ENCODE data around the gene HERPUD2.
"Not testable (repeated sequence)": the region's sequence is repeated elsewhere in the genome, so short reads cannot be mapped to it uniquely, and the experiment has no call there.

The HERPUD2 gene

DNA sequence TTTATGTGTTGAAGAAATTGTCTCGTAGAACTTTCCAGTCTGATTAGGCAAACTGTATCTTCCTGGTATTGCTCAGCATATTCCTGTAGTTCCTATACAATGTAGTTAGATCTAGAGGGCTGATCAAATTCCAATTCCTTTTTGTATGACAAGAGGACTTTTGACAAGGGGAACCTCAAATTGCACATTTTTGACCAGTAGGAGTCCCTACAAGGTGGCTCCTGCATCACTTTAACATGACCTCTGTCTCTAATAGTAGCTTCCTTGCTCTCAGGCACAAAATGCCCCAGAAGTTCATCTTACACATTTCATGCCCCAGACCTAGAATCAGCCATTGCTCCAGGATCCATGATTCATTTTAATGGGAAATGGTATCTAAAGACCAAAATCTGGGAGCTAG is 18.7 kb downstream of the HERPUD2 start:
- DNase-seq = no peak

DNA sequence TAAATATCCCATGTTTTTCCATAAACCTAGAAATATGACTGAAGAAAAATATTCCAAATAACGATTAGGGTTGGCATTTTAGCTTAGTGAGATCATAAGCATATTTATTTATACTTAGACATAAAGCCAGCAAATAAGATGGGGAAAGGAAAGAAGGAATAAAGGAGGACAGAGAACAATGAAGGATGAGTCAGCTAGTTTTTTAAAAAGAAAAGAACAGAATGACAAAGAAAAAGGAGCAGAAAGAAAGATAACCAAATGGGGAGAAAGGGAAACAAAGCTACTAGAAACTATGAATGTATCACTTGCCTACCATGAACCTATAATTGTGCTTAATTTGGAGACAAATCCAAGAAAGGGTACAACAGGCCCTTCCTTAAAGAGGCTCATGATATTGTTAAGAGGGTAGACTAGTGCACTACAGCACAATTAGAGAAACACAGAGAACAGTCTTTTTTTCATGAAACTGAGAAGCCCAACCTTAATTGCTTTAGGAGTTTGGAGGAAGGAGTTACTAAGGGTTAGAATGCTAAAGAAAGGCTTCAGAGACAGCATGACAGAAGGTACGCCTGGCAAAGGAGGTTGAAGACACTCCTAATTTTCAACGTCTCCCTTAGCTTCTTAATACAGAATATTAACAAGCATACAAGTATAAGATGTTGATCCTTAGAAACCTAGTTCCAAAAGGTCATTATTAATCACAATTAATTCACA is 23.9 kb downstream of the HERPUD2 start:
- no peak for DNase-seq

DNA sequence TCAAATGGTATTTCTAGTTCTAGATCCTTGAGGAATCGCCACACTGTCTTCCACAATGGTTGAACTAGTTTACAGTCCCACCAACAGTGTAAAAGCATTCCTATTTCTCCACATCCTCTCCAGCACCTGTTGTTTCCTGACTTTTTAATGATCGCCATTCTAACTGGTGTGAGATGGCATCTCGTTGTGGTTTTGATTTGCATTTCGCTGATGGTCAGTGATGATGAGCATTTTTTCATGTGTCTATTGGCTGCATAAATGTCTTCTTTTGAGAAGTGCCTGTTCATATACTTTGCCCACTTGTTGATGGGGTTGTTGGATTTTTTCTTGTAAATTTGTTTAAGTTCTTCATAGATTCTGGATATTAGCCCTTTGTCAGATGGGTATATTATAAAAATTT is 34.5 kb downstream of the HERPUD2 start:
- not testable (repeated sequence) for DNase-seq

DNA sequence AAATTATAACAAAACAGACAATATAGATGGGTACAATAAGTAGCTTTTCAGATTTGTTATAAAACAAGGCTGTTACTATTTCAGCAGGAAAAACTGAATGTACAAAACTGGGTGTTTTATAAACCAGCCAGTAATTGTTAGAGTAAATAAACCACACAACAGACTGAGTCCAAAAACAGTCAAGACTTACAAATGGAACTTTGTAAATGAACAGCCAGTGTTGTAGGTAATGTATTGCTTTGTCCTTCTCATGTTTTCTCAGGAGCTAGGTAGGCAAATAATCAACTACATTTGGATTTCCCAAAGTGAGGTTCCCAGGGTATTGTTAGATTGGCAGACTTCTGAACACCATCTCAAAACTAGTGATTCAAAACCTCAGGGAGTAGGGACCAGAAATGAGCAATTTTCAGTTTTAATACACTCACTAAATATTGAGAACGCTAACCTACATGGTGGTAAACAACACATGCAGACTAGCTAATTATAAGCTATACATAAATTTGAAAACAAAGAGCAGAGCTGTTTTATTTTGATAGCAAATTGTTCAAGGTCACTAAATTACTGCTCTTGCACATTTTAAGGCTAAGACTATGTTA is 36.2 kb downstream of the HERPUD2 start:
- no peak for DNase-seq

DNA sequence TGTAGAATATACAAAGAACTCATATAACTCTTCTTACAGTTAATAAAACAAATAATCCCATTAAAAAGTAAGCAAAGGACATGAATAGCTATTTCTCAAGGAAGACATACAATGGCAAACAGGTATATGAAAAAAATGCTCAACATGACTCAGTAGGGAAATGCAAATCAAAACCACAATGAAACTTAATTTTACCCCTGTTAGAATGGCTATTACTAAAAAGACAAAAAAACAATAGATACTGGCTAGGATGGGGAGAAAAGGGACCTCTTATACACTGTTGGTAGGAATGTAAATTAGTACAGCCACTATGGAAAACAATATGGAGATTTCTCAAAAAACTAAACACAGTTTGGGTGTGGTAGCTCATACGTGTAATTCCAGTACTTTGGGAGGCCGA is 37.8 kb downstream of the HERPUD2 start:
- no peak for DNase-seq

DNA sequence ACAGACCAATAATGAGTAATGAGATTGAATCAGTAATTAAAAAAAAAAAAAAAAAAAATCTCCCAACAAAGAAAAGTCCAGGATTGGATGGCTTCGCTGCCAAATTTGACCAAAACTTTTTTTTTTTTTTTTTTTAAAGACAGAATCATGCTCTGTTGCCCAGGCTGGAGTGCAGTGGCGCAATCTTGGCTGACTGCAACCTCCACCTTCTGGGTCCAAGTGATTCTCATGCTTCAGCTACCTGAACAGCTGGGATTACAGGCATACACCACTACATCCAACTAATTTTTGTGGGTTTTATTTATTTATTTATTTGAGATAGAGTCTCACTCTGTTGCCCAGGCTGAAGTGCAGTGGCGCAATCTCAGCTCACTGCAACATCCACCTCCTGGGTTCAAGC is 40.4 kb downstream of the HERPUD2 start:
- DNase-seq = not testable (repeated sequence)

DNA sequence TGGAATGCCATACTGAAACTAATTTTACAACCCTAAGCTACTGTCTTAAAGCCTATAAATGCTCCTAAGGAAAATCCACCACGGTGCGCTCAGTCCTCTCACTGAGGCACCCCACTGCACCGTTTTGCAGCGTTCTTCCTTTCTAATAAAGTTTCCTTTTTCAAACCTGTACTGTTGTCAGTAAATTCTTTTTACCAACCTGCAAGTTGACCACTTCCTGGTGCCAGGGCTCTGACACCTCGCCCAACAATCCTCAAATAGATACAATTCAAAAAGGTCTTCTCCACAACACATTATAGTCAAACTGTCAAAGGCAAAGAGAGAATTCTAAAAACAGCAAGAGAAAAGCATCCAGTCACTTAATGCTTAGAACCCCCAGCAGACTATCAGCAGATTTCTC is 42.8 kb downstream of the HERPUD2 start:
- no peak for DNase-seq

DNA sequence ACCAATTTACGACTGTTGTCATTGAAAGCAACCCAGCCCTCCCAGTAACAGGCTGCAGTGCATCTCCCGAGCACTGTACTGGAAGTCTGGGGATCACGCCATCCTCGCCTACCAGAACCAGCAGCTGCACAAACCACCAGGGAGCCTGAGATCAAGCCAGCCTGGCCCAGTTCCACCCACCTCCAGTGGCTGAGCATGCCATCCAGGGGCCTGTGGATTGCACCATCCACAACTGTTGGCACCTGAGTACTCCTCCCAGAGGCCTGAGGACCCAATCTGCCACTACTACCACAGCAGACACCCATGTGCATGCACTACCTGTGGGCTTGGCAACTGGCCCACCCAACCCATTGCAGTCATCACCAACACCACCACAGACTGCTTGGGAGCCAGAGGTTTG is 44.2 kb downstream of the HERPUD2 start:
- DNase-seq = no peak

DNA sequence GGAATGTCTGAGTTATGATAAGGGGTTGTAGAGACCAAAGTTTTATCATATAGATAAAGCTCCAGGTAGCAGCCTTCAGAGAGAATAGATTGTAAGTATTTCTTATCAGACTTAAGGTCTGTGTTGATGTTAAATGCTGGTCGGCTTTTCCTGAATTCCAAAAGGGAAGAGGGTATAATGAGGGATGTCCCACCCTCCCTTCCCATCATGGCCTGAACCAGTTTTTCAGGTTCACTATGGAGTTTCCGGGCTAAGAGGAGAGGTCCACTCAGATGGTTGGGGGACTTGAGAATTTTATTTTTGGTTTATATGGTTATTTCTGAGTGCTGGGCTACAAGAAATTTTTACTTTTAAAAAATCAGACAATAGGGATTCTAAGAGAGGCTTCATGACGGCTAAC is 45.2 kb downstream of the HERPUD2 start:
- DNase-seq = no peak

DNA sequence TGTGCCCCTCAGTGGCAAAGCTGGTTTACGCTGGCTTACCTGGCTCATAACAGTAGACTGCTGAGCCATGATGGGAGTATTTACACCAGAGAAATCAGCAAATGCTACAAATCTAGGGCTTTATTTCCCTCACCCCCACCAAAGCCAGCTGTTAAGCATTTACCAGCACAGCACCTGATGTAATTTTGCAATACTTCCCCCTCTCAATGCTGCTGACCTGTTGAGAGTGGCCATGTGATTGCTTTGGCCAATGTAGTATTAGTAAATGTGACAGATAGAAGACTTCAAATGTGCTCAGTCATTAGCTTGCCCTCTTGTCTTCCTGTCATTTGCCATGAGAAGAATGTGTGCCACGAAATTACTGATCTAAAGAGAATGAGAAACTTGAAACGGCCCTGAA is 46.6 kb downstream of the HERPUD2 start:
- DNase-seq = no peak

DNA sequence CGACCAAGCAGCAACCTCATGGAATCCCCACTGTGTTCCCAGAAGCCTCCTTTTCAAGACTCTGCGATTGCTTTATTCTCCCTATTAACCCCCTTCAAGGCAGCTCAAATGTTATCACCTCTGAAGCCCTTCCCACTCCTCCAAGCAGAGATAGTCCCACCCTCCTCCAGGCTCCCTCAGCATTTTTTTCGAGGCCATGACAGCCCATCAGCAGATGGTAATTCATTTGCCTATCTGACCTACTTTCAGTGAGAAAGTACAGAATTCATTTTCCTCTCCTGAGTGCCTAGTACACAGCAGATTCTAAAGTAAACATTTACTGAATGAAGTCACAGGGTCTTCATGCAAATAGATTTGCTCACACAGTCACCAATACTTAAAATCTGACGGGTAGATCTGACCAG is 47.8 kb downstream of the HERPUD2 start:
- DNase-seq = no peak

DNA sequence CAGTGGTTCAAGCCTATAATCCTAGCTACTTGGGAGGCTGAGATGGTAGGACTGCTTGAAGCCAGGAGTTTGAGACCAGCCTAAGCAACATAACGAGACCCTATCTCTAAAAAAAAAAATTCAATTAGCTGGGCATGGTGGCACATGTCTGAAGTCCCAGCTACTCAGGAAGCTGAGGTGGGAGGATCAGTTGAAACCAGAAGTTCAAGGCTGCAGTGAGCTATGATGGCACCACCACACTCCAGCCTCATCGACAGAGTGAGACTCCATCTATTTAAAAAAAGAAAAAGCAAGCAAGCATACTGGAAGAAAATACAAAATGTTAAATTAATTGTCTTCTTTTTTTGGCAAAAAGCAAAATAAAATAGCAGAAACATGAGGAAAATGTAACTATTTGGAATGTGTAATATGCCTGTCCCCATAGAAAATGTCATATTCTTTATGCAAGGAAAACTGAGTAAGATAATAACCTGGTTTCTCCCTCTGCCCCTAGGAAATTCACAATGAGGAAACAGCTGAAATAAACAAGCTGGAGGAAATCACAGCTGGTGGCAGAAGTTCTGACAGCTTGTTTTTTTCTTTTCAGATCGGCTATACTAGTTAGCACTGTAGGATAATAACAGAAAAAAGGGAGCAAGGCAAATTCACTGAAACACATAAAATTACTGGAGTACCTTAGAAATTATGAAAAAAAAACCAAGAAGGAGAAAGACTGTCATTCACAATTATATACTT is 48.5 kb downstream of the HERPUD2 start:
- no peak for DNase-seq

DNA sequence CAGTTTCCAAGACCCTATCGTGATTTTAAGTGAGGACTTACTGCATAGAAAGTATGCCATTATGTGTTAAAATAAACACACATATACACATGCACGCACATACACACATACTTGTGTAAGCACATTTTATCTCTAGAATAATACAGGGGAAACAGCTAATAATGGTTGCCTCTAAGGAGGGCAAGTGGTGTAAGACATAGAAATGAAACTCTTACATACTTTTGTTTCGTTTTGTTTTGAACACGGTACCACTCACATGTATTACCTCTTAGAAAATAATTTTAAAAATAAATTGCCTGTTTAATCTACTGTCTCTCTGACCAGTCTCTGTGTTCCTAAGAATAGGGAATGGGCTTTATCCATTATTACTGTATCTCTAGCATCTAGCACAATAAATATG is 49.2 kb downstream of the HERPUD2 start:
- no peak for DNase-seq

DNA sequence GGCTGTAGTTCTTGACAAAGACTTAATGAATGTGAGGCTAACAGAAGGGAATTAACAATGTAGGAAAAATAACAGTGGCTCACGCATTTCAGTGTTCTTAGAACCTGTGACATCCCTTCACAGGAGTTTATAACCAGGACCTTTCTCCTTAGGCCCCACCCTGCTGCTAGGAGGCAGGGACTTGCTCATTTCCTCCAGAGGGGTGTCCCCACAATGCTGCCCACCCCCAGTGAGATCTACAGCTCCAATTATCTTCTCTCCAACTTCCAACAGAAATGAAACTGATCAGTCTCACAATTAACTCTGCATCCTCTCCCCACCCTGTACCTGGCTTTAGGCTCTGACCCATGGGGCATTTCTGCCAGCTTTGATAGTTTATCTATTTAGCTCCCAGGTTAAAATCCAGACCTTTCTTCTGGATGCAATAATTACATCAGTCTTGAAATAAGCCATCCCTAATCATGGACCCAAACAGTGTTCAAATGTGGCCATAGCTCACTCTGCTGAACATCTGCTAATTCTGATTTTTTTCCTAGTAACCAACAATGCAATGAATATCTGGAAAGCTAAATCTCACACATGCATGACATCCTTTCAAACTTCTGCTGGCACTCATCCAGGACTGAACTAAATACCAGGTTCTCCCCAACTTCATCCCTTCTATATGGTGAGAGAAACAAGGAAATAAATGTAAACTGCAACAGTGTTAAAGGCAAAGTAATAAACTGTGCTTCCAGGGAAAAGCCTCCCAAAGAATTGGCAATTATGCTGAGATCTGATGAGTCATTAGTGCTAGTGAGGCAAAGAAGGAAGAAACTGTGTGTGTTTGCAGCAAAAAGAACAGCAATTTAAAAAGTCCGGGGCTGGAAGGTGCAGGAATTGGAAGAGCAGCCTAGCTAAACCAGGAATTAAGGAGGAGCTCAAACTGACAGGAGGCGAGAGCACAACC is 64.6 kb downstream of the HERPUD2 start:
- peak; percentile 5 for DNase-seq

DNA sequence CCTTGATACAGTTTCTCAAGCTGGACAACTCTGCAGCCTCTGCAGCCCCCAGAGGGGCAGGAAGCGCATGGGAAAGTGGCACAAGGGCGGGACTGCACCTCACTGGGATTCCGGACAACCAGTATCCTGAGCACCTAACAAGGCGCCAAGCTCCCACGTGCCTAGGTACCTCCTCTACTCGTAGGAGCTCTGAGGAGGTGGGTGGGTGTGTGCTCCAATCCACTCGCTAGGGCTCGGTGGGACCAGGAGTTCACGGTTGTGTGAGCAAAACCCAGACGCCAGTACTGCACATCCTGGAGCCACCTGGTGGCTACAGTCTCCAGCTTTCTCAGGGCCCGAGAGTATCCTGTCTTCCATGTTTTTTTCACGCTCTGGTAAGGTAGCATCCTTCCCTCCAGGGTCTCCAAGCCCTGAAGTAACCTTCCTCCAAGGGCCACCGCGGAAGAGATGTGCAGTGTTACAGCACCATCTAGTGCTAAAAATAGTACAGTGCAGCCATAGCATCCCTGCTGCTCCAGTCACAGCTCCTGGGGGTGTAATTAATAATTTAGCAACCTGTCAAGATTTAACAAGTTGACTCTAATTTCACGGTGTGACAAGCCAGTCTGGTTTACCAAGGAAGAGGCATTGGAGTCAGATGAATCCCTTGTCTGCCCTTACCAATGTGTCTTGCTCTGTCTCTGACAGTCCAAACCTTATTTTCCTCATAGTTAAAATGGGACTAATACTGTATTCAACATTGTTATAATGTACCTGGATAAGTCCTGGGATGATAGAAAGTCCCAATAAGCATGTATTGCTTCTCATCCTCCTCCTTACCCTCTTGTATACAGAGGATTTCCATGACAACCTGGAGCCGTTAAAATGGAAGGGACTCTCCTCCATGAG is 70.4 kb downstream of the HERPUD2 start:
- DNase-seq = peak; percentile 3

DNA sequence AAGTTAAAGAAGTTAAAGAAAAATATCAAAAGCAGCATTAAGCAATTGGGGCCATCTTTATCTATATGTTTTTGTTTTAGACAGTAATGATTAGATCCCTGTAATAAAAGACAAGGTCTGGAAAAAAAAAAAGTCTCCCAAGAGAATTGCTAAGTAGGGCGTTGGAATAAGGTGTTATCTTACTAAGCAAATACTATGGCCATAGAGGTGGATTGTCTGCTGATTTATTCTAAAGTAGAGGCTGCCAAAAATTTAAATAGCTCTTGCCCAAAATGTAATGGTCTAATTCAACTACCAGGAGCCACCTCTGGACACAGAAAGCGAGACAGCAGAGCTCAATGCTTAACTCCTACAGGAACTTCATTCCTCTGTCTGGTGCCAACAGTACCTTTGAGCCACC is 71.6 kb downstream of the HERPUD2 start:
- DNase-seq = no peak

DNA sequence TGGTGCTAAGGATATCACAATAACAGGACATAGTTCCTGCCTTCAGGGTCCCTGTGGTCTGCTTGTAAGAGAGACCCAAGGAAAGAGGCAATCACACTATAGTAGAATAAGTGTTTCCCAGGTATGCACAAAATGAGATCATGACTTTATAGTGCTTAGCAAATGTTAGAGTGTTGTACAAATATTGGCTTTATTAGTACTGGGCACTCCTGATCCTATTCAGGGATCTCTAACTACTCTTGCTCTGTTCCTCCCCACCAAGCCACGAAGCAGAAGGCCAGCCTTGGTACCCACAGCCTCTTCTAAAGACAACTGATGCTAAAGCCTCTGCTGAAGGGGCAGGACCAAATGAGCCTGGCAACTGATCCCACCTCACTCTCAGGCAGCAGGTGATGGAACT is 75.1 kb downstream of the HERPUD2 start:
- no peak for DNase-seq

DNA sequence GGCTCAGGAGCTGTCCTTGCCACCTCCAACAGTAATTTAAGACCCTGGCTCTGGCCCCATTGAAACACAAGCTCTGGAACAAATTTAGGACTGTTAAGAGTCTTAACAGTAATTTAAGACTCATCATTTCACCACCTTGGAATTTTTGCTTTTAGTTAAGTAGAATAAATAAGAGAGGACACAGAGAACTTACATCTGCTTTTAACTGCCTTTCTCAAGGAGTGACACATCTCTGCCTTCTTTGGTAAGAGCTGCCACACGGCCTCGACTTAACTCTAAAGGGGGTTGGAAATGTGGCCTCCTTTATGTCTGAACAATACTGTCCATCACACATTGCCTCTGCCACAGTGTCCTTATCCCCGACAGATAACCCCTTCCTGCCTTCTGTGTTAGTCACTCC is 77.9 kb downstream of the HERPUD2 start:
- no peak for DNase-seq

DNA sequence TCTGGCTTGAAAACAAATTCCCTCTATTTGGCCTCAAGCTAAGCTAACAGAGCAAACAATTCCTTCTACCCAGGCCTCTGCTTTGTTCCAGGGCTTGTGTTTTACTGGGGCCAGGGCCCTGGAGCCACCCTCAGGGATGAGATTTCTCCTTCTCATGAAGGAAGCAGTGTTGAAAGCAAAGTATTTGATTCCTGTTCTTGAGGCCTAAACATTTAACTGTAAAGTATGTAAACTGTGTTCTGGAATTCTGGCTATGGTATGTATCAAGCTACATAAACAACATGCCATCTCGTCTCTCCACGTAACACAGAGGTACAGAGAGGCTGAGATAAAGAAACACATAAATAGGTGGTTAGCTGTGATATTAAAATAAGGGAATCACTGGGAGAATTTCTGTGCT is 81.8 kb downstream of the HERPUD2 start:
- DNase-seq = no peak

DNA sequence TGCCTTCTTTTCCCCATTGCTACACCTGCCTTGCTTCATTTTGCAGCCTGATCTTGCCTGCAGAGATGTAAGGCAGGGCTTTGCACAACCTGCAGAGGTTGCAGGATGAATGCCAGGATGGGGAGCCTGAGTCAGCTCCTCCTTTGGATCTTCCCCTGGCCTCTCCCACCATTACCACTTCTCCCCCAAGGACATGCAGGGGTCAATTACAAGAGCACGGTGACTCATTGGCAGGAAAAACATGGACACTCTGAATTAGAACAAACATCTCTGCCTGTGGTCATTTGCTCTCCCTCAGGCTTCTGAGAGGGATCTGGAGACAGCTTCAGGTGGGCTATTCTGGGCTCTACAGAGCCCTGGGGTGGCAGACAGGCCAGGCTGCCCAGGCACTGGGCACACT is 89.2 kb downstream of the HERPUD2 start:
- DNase-seq = no peak

DNA sequence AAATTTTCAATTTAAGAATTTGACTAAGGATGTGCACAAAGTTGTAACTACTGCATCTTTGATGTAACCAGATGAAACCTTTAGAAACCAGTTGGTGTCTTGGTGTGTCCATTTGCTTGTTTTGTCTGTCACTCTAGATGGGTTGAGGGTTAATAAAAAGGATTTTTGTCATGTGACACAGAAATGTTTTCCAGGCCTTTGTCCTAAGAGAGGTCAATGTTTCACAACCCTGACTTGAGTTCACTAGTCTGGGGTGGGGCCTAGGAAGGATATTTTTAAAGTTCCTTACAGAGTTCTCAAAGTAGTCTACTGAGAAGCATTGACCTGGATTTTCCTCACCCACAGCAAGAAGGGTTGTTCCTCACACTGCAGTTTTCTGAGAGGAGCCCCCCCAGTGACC is 90.3 kb downstream of the HERPUD2 start:
- DNase-seq = no peak

DNA sequence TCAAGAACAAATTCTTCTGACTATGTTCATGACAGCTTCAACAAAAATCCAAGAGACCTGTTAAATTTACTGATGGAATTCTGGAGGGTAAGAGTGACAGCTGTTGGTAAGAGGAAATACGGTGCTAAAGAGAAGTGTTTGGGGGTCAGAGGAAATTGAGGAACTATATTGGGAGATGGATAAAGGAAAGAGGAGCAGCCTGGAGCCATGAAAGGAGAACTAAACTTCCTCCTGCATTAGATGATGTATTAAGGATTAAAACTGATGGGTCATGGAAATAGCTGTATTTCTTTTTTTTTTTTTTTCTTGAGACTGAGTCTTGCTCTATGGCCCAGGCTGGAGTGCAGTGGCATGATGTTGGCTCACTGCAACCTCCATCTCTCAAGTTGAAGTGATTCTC is 95.3 kb downstream of the HERPUD2 start:
- DNase-seq = no peak
